Measurements from ENCODE around the gene ETFB.
A peak's percentile ranks its signal among the peaks of the same experiment; 100 is the strongest.

The ETFB gene

GRCh38 chr19:51391073-51391611 is 25.0 kb upstream of the ETFB start:
- Histone ChIP-seq H3K4me1 (ENCODE audit: control insufficient read depth, insufficient read depth, low read length) (peaks cover 4% of the 10 kb centered on the region; the same call in 1 of the 2 replicates), H3K36me3 (ENCODE audit: control insufficient read depth in 2 of 2, insufficient read depth in 1 of 2, low read length in 2 of 2) (no peaks in the 10 kb centered on the region), H3K4me3 (ENCODE audit: low read depth, low read length) (no peak overlapping the region), H3K27ac (ENCODE audit: extremely low read depth, low read depth, low read length) (no peak overlapping the region), H3K9me3 (ENCODE audit: control insufficient read depth, insufficient read depth, low read depth, low read length) (no peaks in the 10 kb centered on the region)
- TF ChIP-seq ZNF571 (tag by site-specific recombination; IDR thresholded peaks at IDR 0.05) (no peak), ZFP69B (tag by site-specific recombination; IDR thresholded peaks at IDR 0.05) (no peak), ZNF169 (tag by site-specific recombination; IDR thresholded peaks at IDR 0.05) (no peak), ZSCAN23 (tag by site-specific recombination; IDR thresholded peaks at IDR 0.05) (no peak), ZNF692 (tag by site-specific recombination; IDR thresholded peaks at IDR 0.05) (no peak)
- ChIA-PET POLR2A (no interaction called here), CTCF (interaction anchor here (1.3 kb wide), 1 partner anchor 10 kb away, joined by 3 read pairs; no protein-coding TSS in a partner anchor)

GRCh38 chr19:51389143-51389542 is 23.0 kb upstream of the ETFB start:
- no peaks in the 10 kb centered on the region for H3K4me1 ChIP-seq (ENCODE audit: control insufficient read depth, insufficient read depth, low read length)
- H3K4me3 ChIP-seq (ENCODE audit: low read depth, low read length), result no peak overlapping the region
- CTCF ChIA-PET, result no interaction called here
- TF ChIP-seq, protein P1, sequence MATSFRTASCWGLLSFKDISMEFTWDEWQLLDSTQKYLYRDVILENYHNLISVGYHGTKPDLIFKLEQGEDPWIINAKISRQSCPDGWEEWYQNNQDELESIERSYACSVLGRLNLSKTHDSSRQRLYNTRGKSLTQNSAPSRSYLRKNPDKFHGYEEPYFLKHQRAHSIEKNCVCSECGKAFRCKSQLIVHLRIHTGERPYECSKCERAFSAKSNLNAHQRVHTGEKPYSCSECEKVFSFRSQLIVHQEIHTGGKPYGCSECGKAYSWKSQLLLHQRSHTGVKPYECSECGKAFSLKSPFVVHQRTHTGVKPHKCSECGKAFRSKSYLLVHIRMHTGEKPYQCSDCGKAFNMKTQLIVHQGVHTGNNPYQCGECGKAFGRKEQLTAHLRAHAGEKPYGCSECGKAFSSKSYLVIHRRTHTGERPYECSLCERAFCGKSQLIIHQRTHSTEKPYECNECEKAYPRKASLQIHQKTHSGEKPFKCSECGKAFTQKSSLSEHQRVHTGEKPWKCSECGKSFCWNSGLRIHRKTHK (tag by site-specific recombination; IDR thresholded peaks at IDR 0.05), result no peak
- TF ChIP-seq ZNF366 (tag by site-specific recombination; conservative IDR thresholded peaks at IDR 0.05) (no peak), ZNF10 (tag by site-specific recombination; IDR thresholded peaks at IDR 0.05) (no peak), BCL11A (tag by site-specific recombination; IDR thresholded peaks at IDR 0.05; ENCODE audit: low read depth) (no peak), ZNF157 (tag by site-specific recombination; IDR thresholded peaks at IDR 0.05) (no peak), ZIC2 (tag by site-specific recombination; IDR thresholded peaks at IDR 0.05) (peak; percentile 63), HOXA7 (CRISPR knock-in tag; IDR thresholded peaks at IDR 0.05; ENCODE audit: borderline replicate concordance) (no peak)
- POLR2A ChIA-PET, result no interaction called here
- H3K9me3 ChIP-seq (ENCODE audit: control insufficient read depth, insufficient read depth, low read depth, low read length), result no peaks in the 10 kb centered on the region
- H3K27ac ChIP-seq (ENCODE audit: extremely low read depth, low read depth, low read length), result no peak overlapping the region
- H3K36me3 ChIP-seq (ENCODE audit: control insufficient read depth in 2 of 2, insufficient read depth in 1 of 2, low read length in 2 of 2), result no peaks in the 10 kb centered on the region

GRCh38 chr19:51387924-51388389 is 21.8 kb upstream of the ETFB start, which contains the start of gene LIM2:
TSS of gene LIM2 (minus strand) at chr19:51387974. CDS start at chr19:51387443, 531 bp downstream.
- H3K9me3 ChIP-seq (ENCODE audit: control insufficient read depth, insufficient read depth, low read depth, low read length), result no peaks in the 10 kb centered on the region
- H3K4me1 ChIP-seq (ENCODE audit: control insufficient read depth, insufficient read depth, low read length), result no peaks in the 10 kb centered on the region
- POLR2A ChIA-PET, result interaction anchor here (1.1 kb wide), 1 partner anchor 48 kb away, joined by 3 read pairs; no protein-coding TSS in a partner anchor
- CTCF ChIA-PET, result interaction anchor here (0.7 kb wide), 1 partner anchor 421 kb away, joined by 3 read pairs; no protein-coding TSS in a partner anchor
- TF ChIP-seq ZNF24 (tag by site-specific recombination; IDR thresholded peaks at IDR 0.05), result no peak
- no peak for TF ChIP-seq ZBTB21 (tag by site-specific recombination; IDR thresholded peaks at IDR 0.05)
- no peak for TF ChIP-seq ZNF701 (tag by site-specific recombination; IDR thresholded peaks at IDR 0.05)
- no peak for TF ChIP-seq BCL11A (tag by site-specific recombination; IDR thresholded peaks at IDR 0.05; ENCODE audit: low read depth)
- TF ChIP-seq ZNF621 (tag by site-specific recombination; IDR thresholded peaks at IDR 0.05), result no peak
- TF ChIP-seq ZNF16 (tag by site-specific recombination; IDR thresholded peaks at IDR 0.05; ENCODE audit: low read depth), result no peak
- no peak for TF ChIP-seq ZBTB26 (tag by site-specific recombination; optimal IDR thresholded peaks at IDR 0.05)
- no peak for TF ChIP-seq KLF8 (tag by site-specific recombination; IDR thresholded peaks at IDR 0.05)
- no peak for TF ChIP-seq ZNF629 (tag by site-specific recombination; IDR thresholded peaks at IDR 0.05)
- H3K27ac ChIP-seq (ENCODE audit: extremely low read depth, low read depth, low read length), result no peak within 1 kb of the TSS
- H3K4me3 ChIP-seq (ENCODE audit: low read depth, low read length), result no peak within 1 kb of the TSS
- no peaks in the 10 kb centered on the region for H3K36me3 ChIP-seq (ENCODE audit: control insufficient read depth in 2 of 2, insufficient read depth in 1 of 2, low read length in 2 of 2)

Measured in HEK293 (cell line).